NCI-H1436 (cell line): ENCODE results near the gene CRACR2A.

ENCODE experiments used
- DNase-seq: peaks from one replicate; lab custom pipeline; 2025; lab: John Stamatoyannopoulos, UW

CRACR2A gene

GRCh38 chr12:3622021-3622821 lies 130.7 kb downstream of the CRACR2A start:
- DNase-seq = no peak

GRCh38 chr12:3620856-3621255 lies 132.1 kb downstream of the CRACR2A start:
- no peak for DNase-seq

- no peak for DNase-seq
Observed at GRCh38 chr12:3617565-3617964, 135.3 kb downstream of the CRACR2A start.

GRCh38 chr12:3615862-3616261 lies 137.0 kb downstream of the CRACR2A start:
- DNase-seq = no peak

GRCh38 chr12:3614806-3615466 lies 138.0 kb downstream of the CRACR2A start:
- DNase-seq = no peak

- DNase-seq = no peak
Observed at GRCh38 chr12:3613641-3614395, 139.1 kb downstream of the CRACR2A start.

- no peak for DNase-seq
Observed at GRCh38 chr12:3611860-3612703, 140.8 kb downstream of the CRACR2A start.

GRCh38 chr12:3607821-3608220 lies 145.1 kb downstream of the CRACR2A start:
- DNase-seq = no peak

- no peak for DNase-seq
Observed at GRCh38 chr12:3607039-3607720, 145.7 kb downstream of the CRACR2A start.

- no peak for DNase-seq
Observed at GRCh38 chr12:3606128-3606527, 146.8 kb downstream of the CRACR2A start.

GRCh38 chr12:3605692-3606091 lies 147.2 kb downstream of the CRACR2A start:
- DNase-seq = no peak

- DNase-seq = peak; percentile 49
Observed at GRCh38 chr12:3604748-3605586, 147.9 kb downstream of the CRACR2A start.

GRCh38 chr12:3604286-3604685 lies 148.6 kb downstream of the CRACR2A start:
- no peak for DNase-seq

GRCh38 chr12:3603576-3603975 lies 149.3 kb downstream of the CRACR2A start:
- no peak for DNase-seq

GRCh38 chr12:3602488-3602887 lies 150.4 kb downstream of the CRACR2A start:
- DNase-seq = no peak

GRCh38 chr12:3601461-3602150 lies 151.3 kb downstream of the CRACR2A start:
- DNase-seq = no peak

GRCh38 chr12:3600951-3601350 lies 152.0 kb downstream of the CRACR2A start:
- no peak for DNase-seq

- no peak for DNase-seq
Observed at GRCh38 chr12:3600039-3600720, 152.7 kb downstream of the CRACR2A start.
